ENCODE data around the gene LTF.

DNA sequence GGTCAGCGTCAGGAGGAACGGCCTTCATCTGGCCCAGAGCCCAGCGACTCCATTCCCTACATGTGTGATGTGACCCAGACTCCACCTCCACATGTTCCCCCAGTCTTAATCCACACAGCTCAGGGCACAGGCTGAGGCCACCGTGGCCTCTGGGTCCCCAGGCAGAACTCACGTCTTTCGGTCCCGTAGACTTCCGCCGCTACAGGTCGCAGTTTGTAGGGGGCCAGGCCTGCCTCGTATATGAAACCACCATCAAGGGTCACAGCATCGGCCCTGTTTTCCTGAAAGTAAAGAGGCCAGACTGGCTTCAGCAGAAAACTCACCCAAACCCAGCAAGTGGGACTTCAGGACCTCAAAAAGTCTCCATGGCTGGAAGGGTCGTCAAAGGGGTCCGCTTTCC, 8.6 kb downstream of the LTF start:
- TF ChIP-seq POLR2A (IDR thresholded peaks at IDR 0.05) (no peak), POLR2AphosphoS5 (IDR thresholded peaks at IDR 0.05) (no peak), EP300 (IDR thresholded peaks at IDR 0.05) (no peak)
- TF ChIP-seq, protein P1, sequence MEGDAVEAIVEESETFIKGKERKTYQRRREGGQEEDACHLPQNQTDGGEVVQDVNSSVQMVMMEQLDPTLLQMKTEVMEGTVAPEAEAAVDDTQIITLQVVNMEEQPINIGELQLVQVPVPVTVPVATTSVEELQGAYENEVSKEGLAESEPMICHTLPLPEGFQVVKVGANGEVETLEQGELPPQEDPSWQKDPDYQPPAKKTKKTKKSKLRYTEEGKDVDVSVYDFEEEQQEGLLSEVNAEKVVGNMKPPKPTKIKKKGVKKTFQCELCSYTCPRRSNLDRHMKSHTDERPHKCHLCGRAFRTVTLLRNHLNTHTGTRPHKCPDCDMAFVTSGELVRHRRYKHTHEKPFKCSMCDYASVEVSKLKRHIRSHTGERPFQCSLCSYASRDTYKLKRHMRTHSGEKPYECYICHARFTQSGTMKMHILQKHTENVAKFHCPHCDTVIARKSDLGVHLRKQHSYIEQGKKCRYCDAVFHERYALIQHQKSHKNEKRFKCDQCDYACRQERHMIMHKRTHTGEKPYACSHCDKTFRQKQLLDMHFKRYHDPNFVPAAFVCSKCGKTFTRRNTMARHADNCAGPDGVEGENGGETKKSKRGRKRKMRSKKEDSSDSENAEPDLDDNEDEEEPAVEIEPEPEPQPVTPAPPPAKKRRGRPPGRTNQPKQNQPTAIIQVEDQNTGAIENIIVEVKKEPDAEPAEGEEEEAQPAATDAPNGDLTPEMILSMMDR (IDR thresholded peaks at IDR 0.05): no peak
